H1 (cell line): ENCODE measurements around the gene SLC25A26. TPM values are rescaled to one million over a fixed set of nuclear protein-coding genes. Genes with fewer than 3 reads are reported as not detected.

ENCODE experiments used
- CTCF ChIA-PET: fragments of 300-600 bp; sonication (Branson Sonifier 250); formaldehyde crosslinking; loops from one replicate; lab custom pipeline; 2021; ENCODE audit not compliant: partially characterized antibody; lab: Charles Lee
- POLR2A ChIA-PET: fragments of 300-600 bp; sonication (Branson Sonifier 250); formaldehyde crosslinking; loops from one replicate; lab custom pipeline; 2021; ENCODE audit warnings: inconsistent platforms; ENCODE audit not compliant: partially characterized antibody; lab: Charles Lee
- DNase-seq, 2 experiments: peaks; one replicate each; pipeline versions ENCODE4 v3.0.0 to v3.0.0-alpha.2; 2010 to 2022; ENCODE audit warnings: low spot score in 2 of 2, low read depth in 1 of 2, mixed read lengths in 1 of 2
- FAIRE-seq: peaks from 2 replicates; lab custom pipeline; 2011; peaks lifted over from hg19 to GRCh38; lab: Jason Lieb, UNC
- H2AFZ ChIP-seq: 2 replicates; pipeline ENCODE4 v1.8.1; 2012; ENCODE audit warnings: low read length, inconsistent platforms
- H2AK5ac ChIP-seq: 2 replicates; pipeline ENCODE4 v1.6.1; 2013; ENCODE audit warnings: low read depth, low read length
- H2BK120ac ChIP-seq: replicated peaks from 2 replicates; pipeline ENCODE3; 2013; ENCODE audit warnings: low read depth, low read length, inconsistent platforms
- H2BK12ac ChIP-seq: 2 replicates; pipeline ENCODE4 v1.6.1; 2013; ENCODE audit warnings: low read depth, low read length
- H2BK15ac ChIP-seq: 2 replicates; pipeline ENCODE4 v1.6.1; 2013; ENCODE audit warnings: low read length
- H2BK20ac ChIP-seq: 2 replicates; pipeline ENCODE4 v1.6.1; 2013; ENCODE audit warnings: low read length
- H2BK5ac ChIP-seq: 2 replicates; pipeline ENCODE4 v1.6.1; 2013; ENCODE audit warnings: low read depth, low read length
- H3K14ac ChIP-seq: 2 replicates; pipeline ENCODE4 v1.6.1; 2013; ENCODE audit warnings: inconsistent platforms; ENCODE audit not compliant: insufficient read length
- H3K18ac ChIP-seq: 2 replicates; pipeline ENCODE4 v1.6.1; 2013; ENCODE audit warnings: low read length; ENCODE audit errors: extremely low read depth
- H3K23ac ChIP-seq: 2 replicates; pipeline ENCODE4 v1.6.1; 2013; ENCODE audit warnings: inconsistent platforms; ENCODE audit not compliant: insufficient read length
- H3K23me2 ChIP-seq: 2 replicates; pipeline ENCODE4 v1.6.1; 2013; ENCODE audit warnings: low read depth, low read length
- H3K27ac ChIP-seq: 2 replicates; pipeline ENCODE4 v1.6.1; 2011; ENCODE audit warnings: low read depth, low read length, inconsistent platforms
- H3K27me3 ChIP-seq, 4 experiments: replicated peaks in 1 of 4; 1 replicate in 1 of 4; 2 replicates in 3 of 4; pipeline versions ENCODE4 v1.6.1 to v1.8.1; 2011 to 2013; ENCODE audit warnings: low read length in 3 of 4, mild to moderate bottlenecking in 3 of 4, inconsistent platforms in 2 of 4, mixed read lengths in 2 of 4, moderate library complexity in 1 of 4; ENCODE audit not compliant: control insufficient read depth in 3 of 4, insufficient read depth in 3 of 4; ENCODE audit errors: extremely low read depth in 1 of 4
- H3K36me3 ChIP-seq, 4 experiments: 2 replicates each; pipeline versions ENCODE4 v1.6.1 to v1.8.1; 2011 to 2013; ENCODE audit warnings: mild to moderate bottlenecking in 4 of 4, low read length in 3 of 4, moderate library complexity in 2 of 4, control low read depth in 1 of 4, inconsistent platforms in 1 of 4; ENCODE audit not compliant: insufficient read depth in 4 of 4, control insufficient read depth in 2 of 4
- H3K4ac ChIP-seq: replicated peaks from 2 replicates; pipeline ENCODE3; 2013; ENCODE audit warnings: low read length, low read depth, mixed read lengths, inconsistent platforms; ENCODE audit not compliant: insufficient read length
- H3K4me1 ChIP-seq, 4 experiments: replicated peaks in 1 of 4; 1 replicate in 1 of 4; 2 replicates in 3 of 4; pipeline versions ENCODE4 v1.6.1 to v1.8.1; 2011 to 2013; ENCODE audit warnings: low read length in 3 of 4, inconsistent platforms in 2 of 4, mixed read lengths in 1 of 4; ENCODE audit not compliant: insufficient read depth in 4 of 4, control insufficient read depth in 3 of 4
- H3K4me2 ChIP-seq, 2 experiments: 2 replicates each; pipeline versions ENCODE4 v1.6.1 to v1.8.1; 2011 to 2013; ENCODE audit warnings: low read depth in 2 of 2, low read length in 2 of 2, control low read depth in 1 of 2, inconsistent platforms in 1 of 2, mild to moderate bottlenecking in 1 of 2; ENCODE audit not compliant: insufficient read depth in 1 of 2
- H3K4me3 ChIP-seq, 4 experiments: fragments of 200-600, 300-600 bp in 1 of 4; sonication (generic), shearing (Covaris generic), sonication (Bioruptor Twin) in 1 of 4; 2 replicates each; pipeline versions ENCODE4 v1.5.1 to v1.8.1; 2011 to 2016; ENCODE audit warnings: low read length in 4 of 4, low read depth in 3 of 4, control low read depth in 2 of 4, inconsistent platforms in 2 of 4, mild to moderate bottlenecking in 2 of 4, mixed read lengths in 1 of 4, moderate library complexity in 1 of 4; ENCODE audit not compliant: insufficient read depth in 2 of 4; ENCODE audit errors: extremely low read depth in 1 of 4
- H3K56ac ChIP-seq: replicated peaks from 2 replicates; pipeline ENCODE3; 2013; ENCODE audit warnings: low read depth, mild to moderate bottlenecking, mixed read lengths, low read length, inconsistent platforms; ENCODE audit not compliant: insufficient read length
- H3K79me1 ChIP-seq: 2 replicates; pipeline ENCODE4 v1.6.1; 2013; ENCODE audit warnings: low read depth, low read length, control low read depth
- H3K79me2 ChIP-seq, 2 experiments: 2 replicates each; pipeline versions ENCODE4 v1.6.1 to v1.8.1; 2012 to 2013; ENCODE audit warnings: low read length in 2 of 2, mild to moderate bottlenecking in 2 of 2, inconsistent platforms in 1 of 2; ENCODE audit not compliant: insufficient read depth in 2 of 2, control insufficient read depth in 1 of 2
- H3K9ac ChIP-seq, 4 experiments: replicated peaks in 1 of 4; 1 replicate in 1 of 4; 2 replicates in 3 of 4; pipeline versions ENCODE4 v1.6.1 to v1.8.1; 2011 to 2013; ENCODE audit warnings: low read depth in 3 of 4, low read length in 3 of 4, control low read depth in 2 of 4, mild to moderate bottlenecking in 2 of 4, moderate library complexity in 2 of 4, inconsistent platforms in 1 of 4; ENCODE audit errors: extremely low read depth in 1 of 4
- H3K9me3 ChIP-seq, 2 experiments: 2 replicates each; pipeline versions ENCODE4 v1.6.1 to v1.8.1; 2012 to 2013; ENCODE audit warnings: mild to moderate bottlenecking in 2 of 2, moderate library complexity in 2 of 2, control low read depth in 1 of 2, inconsistent platforms in 1 of 2, low read depth in 1 of 2, low read length in 1 of 2, mixed read lengths in 1 of 2; ENCODE audit not compliant: insufficient read depth in 2 of 2
- H4K20me1 ChIP-seq, 2 experiments: replicated peaks in 1 of 2; 2 replicates each; pipeline versions ENCODE3 to v1.8.1; 2011 to 2013; ENCODE audit warnings: inconsistent platforms in 2 of 2, low read length in 2 of 2, mild to moderate bottlenecking in 1 of 2; ENCODE audit not compliant: insufficient read depth in 2 of 2, control insufficient read depth in 1 of 2
- H4K5ac ChIP-seq: 2 replicates; pipeline ENCODE4 v1.6.1; 2013; ENCODE audit warnings: low read length, low read depth, mixed read lengths, inconsistent platforms; ENCODE audit not compliant: insufficient read length
- H4K8ac ChIP-seq: 2 replicates; pipeline ENCODE4 v1.8.0; 2013; ENCODE audit warnings: mild to moderate bottlenecking, moderate library complexity, low read length, inconsistent platforms; ENCODE audit not compliant: insufficient read depth; ENCODE audit errors: extremely low read depth
- H4K91ac ChIP-seq: replicated peaks from 2 replicates; pipeline ENCODE3; 2013; ENCODE audit warnings: low read length, mixed read lengths, inconsistent platforms; ENCODE audit not compliant: insufficient read length
- KDM1A ChIP-seq: fragments of 200-600, 300-600 bp; sonication (generic); IDR thresholded peaks from 2 replicates; pipeline ENCODE4 v1.7.1; 2016; ENCODE audit warnings: mild to moderate bottlenecking, low read length, borderline replicate concordance
- WGBS, 2 experiments: shearing (Covaris generic) in 1 of 2; methylation state at CpG; one replicate each; pipeline versions ENCODE4 v1.1.6 to v1.1.7; 2013 to 2015; ENCODE audit warnings: low lambda C conversion rate in 2 of 2, mixed read lengths in 2 of 2, inconsistent platforms in 1 of 2, low coverage in 1 of 2, missing lambda C conversion rate in 1 of 2; ENCODE audit not compliant: insufficient replicate concordance in 2 of 2, insufficient coverage in 1 of 2, insufficient read length in 1 of 2; ENCODE audit errors: extremely low coverage in 1 of 2, missing lambda C conversion rate in 1 of 2; 5-methylcytosine and 5-hydroxymethylcytosine counted together
- polyA plus RNA-seq, 7 experiments: library from polyadenylated mRNA; depleted of rRNA in 3 of 7; stranded (reverse) in 5 of 7; unstranded in 2 of 7; fragments of >200 nt in 5 of 7; fragments of 200-250 nt in 2 of 7; gene quantifications; 1 replicate in 5 of 7; 2 replicates in 1 of 7; 4 replicates in 1 of 7; pipeline versions ENCODE4 v1.2.1 to v1.2.3, GENCODE V29; 2011 to 2013; ENCODE audit warnings: missing spikeins in 2 of 7, mixed read lengths in 2 of 7
- total RNA-seq: library from RNA; stranded (reverse); fragmentation: NEBNext Ultra II Directional; extraction: Animal tissue kit (Norgen Biotek cat#: 25700); gene quantifications from 2 replicates; pipeline ENCODE4 v1.2.1, GENCODE V29; 2021

SLC25A26 gene
- total and polyA plus RNA-seq, 2 of the 8 experiments (the other 6 are each of a cell fraction or from before 2014, with no cell fraction given) = 30.0 to 37.0 TPM

GRCh38 chr3:66405701-66406091 lies 184.9 kb downstream of the SLC25A26 start:
- Histone ChIP-seq H3K27me3 (no peaks in the 10 kb centered on the region), H2BK5ac (no peak overlapping the region), H2AK5ac (no peak overlapping the region), H4K5ac (no peak overlapping the region), H3K23me2 (no peaks in the 10 kb centered on the region), H2BK120ac (no peak overlapping the region), H3K79me1 (peaks cover 5% of the 10 kb centered on the region; the same call in 1 of the 2 replicates), H3K9ac (no peak overlapping the region), H4K20me1 (peaks cover 9 to 28% of the 10 kb centered on the region in 2 experiments), H2BK12ac (no peak overlapping the region), H3K27ac (no peak overlapping the region), H2BK15ac (no peak overlapping the region), H3K9me3 (no peaks in the 10 kb centered on the region), H2BK20ac (no peak overlapping the region), H3K4me2 (no peak overlapping the region), H3K56ac (no peak overlapping the region), H4K8ac (no peak overlapping the region), H3K4me3 (no peak overlapping the region), H2AFZ (no peak overlapping the region), H3K4ac (no peak overlapping the region), H3K14ac (no peak overlapping the region), H3K4me1 (peaks cover 0 to 16% (median 10%) of the 10 kb centered on the region in 4 experiments), H4K91ac (no peak overlapping the region), H3K23ac (no peak overlapping the region), H3K36me3 (peaks cover 44 to 81% (median 64%) of the 10 kb centered on the region in 4 experiments), H3K18ac (no peak overlapping the region), H3K79me2 (peaks cover 0 to 83% of the 10 kb centered on the region in 2 experiments; a peak in 2 of 4 replicates)
- POLR2A ChIA-PET = no interaction called here
- no peak for DNase-seq
- TF ChIP-seq KDM1A = no peak
- WGBS, 2 experiments = 94% methylated on average over 11 of the region's 11 CpGs; no CpG with 5 or more reads in 1 of the 2 experiments
- no peak for FAIRE-seq
- CTCF ChIA-PET = interaction anchor here (1.1 to 7.1 kb wide), 5 partner anchors 9 to 416 kb away, joined by 3 to 42 read pairs (median 5); no protein-coding TSS in a partner anchor
